H1 (cell line): Measurements from ENCODE around the gene IL6R.

Experiments used
- CEBPB ChIP-seq: IDR thresholded peaks from 2 replicates; pipeline ENCODE4 v1.6.1; 2012; ENCODE audit warnings: low read depth, low read length
- CTCF ChIP-seq, 3 experiments: IDR thresholded peaks; 1 replicate in 2 of 3; 2 replicates in 1 of 3; pipeline versions ENCODE4 v1.5.1 to v1.6.1; 2011; ENCODE audit warnings: low read length in 3 of 3, mild to moderate bottlenecking in 3 of 3, inconsistent platforms in 2 of 3, low read depth in 1 of 3, moderate library complexity in 1 of 3; ENCODE audit not compliant: insufficient read depth in 1 of 3; ENCODE audit errors: control extremely low read depth in 1 of 3
- HDAC2 ChIP-seq, 2 experiments: fragments of 300-600 bp in 1 of 2; sonication (generic) in 1 of 2; IDR thresholded peaks; 2 replicates each; pipeline ENCODE4 v1.6.1; 2011 to 2012; ENCODE audit warnings: low read depth in 2 of 2, low read length in 2 of 2, mild to moderate bottlenecking in 2 of 2, moderate library complexity in 2 of 2, borderline replicate concordance in 1 of 2, inconsistent platforms in 1 of 2
- JUN ChIP-seq: IDR thresholded peaks from 2 replicates; pipeline ENCODE4 v1.6.1; 2011; ENCODE audit warnings: low read depth, mild to moderate bottlenecking, improper control_type of control experiment, low read length
- POLR2AphosphoS5 ChIP-seq: IDR thresholded peaks from 2 replicates; pipeline ENCODE4 v1.6.1; 2011; ENCODE audit warnings: low read depth, low read length

- TF ChIP-seq JUN = no peak
- no peak for TF ChIP-seq HDAC2 (IDR thresholded peaks at IDR 0.05; ENCODE audit: borderline replicate concordance in 1 of 2, low read depth in 2 of 2, low read length in 2 of 2)
- no peak for TF ChIP-seq CEBPB
- TF ChIP-seq CTCF (IDR thresholded peaks at IDR 0.05; ENCODE audit: control extremely low read depth in 1 of 3, insufficient read depth in 1 of 3, low read depth in 1 of 3, low read length in 3 of 3) = no peak
- TF ChIP-seq POLR2AphosphoS5 = no peak
Measured at GRCh38 chr1:154371436-154371835, 33.7 kb upstream of the IL6R start.
